Stimulated activated CD4-positive, alpha-beta T cell treated with anti-CD3 and anti-CD28 coated beads, Interleukin-1b, Interleukin-23, amount 100 ng/mL, for 48 hours (primary cell): Measurements from ENCODE around the gene COTL1.
"Not testable (repeated sequence)": the region's sequence is repeated elsewhere in the genome, so short reads cannot be mapped to it uniquely, and the experiment has no call there.

Source experiments
- DNase-seq: peaks from one replicate; pipeline ENCODE4 v3.0.0-alpha.2; 2020

Gene COTL1

DNA sequence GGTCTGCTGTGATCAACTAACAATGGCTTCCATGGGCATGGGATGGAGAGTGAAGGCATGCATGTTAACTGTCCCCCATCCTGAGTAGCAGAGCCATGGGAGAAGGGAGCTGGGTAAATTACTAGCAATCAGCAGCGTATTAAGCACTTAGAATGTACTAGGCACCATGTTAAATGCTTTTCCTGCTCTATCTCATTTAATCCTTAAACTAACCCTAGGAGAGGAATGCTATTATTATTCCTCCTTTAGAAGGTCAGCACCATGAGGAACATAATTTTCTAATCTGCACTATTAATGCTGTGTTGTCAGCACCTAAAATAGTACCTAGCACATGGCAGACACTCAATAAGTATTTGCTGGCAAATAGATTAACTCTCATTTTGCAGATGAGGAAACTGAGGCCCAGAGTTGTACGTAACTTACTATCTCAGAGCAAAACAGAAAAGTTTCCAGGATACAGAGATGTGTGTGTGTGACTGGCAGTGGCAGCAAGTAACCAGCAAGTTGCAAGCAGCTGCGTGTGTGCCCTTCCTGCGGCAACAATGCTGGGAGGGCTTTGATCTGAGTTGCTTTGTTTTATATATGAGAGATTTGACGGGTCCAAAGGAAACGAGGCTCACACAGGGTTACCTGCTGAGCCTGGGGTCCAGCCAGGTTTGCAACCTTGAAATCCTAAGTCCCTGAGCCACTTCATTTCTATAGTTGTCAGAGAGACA lies 23.9 kb upstream of the COTL1 start:
- DNase-seq = no peak

DNA sequence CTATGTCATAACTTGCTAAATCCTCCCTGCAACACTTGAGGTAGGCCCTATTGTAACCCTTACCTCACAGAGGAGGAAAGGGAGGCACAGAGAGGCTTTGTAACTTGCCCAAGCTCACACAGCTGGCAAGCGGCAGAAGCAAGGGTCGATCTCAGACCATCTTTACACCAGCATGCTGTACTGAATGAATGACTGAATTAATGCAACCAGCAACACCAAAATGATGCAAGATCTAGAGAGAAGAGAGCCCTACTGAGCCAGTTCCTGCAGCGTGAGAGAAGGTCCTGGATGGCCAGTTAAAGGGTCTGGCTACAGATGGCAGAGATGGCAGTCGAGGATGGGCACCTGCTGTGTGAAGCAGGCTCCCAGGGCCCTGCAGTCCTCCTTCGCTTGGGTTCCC lies 22.3 kb upstream of the COTL1 start:
- DNase-seq = no peak

DNA sequence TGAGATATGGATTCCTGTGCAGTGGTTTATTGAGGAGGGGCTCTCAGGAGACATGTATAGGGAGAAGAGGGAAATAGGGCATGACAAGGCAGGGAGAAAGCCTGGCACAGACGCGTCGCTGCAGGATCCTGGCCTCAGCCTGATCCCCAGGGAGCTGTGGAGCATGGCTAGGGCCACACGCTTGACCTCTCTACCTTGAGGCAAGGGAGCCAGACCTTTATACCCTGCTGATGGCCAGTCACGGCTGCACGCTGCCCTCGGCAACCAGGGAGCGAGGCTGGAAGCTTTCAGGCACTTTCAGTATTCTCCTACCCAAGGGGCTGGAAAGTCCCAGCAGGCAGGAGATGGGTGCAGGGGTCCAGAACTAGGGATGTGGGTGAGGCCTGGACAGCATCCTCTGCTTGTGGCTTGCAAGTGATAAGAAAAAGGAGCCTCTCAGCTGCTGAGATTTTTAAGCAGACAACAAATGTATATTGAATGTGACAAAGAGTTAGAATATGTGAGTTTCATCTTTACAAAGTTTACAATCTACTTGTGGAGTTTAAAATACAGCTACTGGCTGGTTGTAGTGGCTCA lies 20.4 kb upstream of the COTL1 start:
- DNase-seq = no peak

DNA sequence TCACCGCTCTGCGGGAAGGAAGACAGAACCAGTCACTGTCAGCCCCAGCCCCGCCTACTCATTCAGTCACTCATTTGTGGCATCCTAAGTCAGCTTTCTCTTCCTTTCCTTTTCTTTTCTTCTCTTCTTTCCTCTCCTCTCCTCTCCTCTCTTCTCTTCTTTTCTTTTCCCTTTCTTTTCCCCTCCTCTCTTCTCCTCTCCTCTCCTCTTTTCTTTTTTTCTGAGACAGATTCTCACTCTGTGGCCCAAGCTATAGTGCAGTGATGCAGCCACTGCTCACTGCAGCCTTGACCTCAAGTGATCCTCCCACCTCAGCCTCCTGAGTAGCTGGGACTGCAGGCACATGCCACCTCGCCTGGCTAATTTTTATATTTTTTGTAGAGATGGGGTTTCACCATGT lies 19.8 kb upstream of the COTL1 start:
- no peak for DNase-seq

DNA sequence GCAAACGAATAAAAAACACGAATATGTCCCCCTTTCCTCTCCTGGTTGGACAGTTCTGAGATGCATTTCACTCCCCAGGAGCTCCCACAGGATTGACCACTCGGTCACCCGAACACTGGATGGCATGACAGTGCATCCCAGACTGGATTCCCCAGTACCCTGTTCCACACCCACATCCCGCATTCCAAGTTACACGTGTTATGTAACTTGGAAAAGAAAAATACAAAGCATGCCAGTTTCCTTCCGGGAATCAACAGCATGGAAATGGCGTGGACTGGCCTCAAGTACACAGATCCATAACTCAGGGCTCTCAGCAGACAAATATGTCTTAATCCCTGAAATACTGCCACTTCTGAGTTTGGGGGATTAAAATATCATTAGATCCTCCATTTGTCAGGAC lies 17.8 kb upstream of the COTL1 start:
- no peak for DNase-seq

DNA sequence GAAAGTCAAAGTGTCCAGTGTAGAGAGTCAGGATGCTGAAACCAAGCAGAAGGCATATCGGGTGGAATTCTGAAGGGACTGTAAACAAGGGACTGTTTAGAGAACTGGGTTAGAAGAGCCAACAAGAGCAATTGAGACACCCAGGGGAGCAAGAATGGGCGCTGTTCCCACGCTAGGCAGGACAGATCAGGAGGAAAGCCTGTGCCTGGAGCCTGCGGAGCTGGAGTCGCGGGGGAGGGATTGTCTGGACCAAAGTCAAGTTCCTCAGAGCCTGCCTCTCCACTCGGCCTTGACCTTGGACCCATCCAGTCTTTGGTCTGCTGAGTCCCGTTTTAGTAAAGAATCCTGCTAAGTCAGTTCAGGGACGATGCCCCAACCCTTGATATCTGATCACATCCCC lies 15.7 kb upstream of the COTL1 start:
- DNase-seq = no peak

DNA sequence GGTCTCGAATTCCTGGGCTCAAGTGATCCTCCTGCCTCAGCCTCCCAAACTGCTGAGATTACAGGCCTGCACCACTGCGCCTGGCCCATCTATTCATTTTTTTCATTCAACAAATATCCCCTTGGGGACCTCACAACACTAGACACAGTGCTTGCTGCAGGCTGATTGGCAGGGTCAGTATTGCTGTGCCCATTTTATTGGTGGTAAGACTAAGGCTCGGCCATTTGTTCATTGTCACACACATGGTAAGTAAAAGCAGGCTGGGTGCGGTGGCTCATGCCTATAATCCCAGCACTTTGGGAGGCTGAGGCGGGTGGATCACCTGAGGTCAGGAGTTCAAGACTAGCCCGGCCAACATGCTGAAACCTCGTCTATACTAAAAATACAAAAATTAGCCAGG lies 15.0 kb upstream of the COTL1 start:
- not testable (repeated sequence) for DNase-seq

DNA sequence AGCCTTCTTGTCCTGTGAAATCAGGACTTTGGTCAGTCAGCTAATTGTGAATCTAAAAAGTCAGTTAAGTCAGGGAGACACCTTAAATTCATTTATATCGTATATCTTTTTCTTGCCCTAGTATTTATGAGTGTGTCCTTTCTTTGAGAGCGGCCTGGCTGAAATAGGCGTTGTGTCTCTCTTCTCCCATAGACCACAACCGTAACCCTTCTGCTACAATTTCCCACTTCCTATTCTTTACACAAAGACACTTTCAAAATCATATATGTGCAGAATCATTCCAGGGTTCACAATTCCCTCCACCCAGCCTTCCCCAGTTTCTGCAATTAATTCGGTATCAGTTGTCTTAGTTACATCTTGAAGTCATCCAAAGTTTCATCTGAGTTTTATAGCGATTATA lies 14.0 kb upstream of the COTL1 start:
- DNase-seq = no peak

DNA sequence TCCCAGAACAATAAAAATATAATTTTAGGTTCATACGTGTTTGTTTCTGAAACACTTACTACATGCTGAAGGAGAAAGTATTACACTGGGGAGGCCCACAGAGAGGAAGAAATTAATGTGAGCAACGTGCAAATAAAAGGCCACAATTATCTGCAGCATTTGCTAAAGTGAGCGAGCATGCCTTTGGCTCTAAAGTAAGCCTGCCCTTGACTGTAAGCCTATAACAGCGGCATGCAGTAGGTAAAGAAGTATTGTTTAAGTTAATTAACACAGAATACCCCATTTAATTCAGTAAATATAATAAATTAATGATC lies 13.2 kb upstream of the COTL1 start:
- DNase-seq = no peak

DNA sequence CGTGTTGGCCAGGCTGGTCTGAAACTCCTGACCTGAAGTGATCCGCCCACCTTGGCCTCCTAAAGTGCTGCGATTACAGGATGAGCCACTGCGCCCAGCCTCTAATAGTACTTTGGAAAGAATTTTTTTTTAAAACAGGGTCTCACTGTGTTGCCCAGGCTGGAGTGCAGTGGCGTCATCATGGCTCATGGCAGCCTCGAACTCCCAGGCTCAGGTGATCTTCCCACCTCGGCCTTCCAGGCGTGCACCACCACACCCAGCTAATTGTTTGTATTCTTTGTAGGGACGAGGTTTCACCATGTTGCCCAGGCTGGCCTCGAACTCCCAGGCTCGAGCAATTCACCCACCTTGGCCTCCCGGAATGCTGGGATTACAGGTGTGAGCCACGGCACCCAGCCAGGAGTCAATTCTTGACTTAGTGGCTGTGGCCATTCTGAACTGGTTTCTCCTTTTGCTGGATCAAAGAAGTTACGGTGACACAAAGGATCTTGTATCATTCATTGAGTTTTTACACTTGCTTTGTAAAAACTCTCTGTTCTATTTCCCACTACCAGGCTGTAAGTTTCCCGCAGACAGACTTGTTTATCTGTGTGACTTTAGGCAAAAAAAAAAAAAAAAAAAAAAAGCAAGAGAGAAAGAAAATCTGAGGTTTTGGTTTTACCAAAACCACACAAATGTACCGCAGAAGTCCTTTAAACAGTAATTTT lies 12.7 kb upstream of the COTL1 start:
- DNase-seq = no peak

DNA sequence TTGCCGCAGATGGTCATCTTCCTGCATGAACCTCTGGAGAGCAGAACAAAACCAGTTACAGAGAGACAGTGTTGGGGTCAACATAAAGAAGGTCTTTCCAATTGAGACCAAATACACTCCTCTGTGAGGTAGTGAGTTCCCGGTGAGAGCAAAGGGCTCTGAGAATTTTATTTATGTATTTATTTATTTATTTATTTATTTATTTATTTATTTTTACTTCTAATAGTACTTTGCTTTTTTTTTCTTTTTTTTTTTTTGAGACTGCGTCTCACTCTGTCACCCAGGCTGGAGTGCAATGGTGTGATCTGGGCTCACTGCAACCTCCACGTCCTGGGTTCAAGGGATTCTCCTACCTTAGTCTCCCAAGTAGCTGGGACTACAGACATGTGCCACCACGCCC lies 12.1 kb upstream of the COTL1 start:
- no peak for DNase-seq

DNA sequence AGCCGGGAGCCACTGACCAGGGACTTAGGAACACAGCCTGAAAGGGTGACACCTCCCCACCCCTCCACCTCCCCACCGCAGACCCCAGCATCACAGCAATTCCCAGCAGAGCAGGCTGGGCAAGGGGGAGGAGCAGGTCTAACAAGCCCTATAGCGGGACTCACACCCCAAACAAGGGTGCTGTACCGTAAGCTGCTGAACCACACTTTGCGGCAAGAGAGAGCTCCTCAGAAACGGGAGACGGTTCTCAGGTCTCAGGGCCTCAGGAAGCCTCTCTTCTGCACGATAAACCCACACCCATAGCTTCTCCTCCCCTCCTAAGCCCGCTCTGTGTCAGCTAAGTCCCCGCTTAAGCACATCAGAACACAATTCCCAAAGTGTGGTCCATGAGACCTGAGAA lies 11.7 kb upstream of the COTL1 start:
- DNase-seq = no peak

DNA sequence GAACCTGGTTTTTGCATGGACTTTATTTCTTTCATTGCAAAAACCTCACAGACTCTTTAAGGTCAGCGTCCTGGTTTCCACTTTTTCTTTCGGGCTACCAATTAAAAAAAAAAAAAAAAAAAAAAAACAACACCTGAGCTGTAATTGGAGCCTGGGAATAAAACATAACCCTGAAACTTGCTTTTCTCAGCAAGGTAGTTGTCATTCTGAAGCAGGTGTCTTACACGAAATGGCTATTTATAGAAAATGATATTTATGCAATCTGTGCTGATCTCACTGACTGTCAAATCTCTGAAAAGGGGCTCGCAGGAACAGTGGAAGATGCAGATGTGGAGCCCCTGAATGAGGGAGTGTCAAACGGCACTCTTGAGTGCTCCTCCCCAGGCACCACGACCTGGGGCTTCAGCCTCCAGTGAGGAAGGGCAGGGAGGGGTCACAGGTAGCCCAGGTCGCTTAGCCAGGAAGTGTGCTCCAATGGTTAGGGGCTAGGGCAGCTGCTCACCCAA lies 10.4 kb upstream of the COTL1 start:
- no peak for DNase-seq

DNA sequence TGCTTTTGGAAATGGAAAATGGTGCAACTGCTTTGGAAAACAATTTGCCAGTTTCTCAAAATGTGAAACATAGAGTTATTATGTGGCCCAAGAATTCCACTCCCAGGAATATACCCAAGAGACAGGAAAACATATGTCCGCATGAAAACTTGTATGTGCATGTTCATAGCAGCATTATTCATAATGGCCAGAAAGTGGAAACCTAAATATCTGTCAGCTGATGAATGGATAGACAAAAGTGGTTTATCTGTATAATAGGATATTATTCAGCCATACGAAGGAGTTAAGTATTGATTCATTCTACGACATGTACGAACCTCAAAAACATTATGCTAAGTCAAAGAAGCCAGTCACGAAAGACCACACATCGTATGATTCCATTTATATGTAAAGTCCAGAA lies 7.7 kb upstream of the COTL1 start:
- DNase-seq = no peak

DNA sequence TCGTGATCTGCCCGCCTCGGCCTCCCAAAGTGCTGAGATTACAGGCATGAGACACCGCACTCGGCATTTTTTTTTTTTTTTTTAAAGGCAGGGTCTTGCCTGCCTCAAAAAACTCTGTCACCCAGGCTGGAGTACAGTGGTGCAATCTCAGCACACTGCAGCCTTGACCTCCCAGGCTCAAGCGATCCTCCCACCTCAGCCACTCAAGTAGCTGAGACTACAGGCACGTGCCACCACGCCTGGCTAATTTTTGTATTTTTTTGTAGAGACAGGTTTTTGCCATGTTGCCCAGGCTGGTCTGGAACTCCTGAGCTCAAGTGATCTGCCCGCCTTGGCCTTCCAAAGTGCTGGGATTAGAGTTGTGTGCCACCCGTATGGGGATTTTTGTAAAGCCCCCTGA lies 3.0 kb upstream of the COTL1 start:
- not testable (repeated sequence) for DNase-seq

DNA sequence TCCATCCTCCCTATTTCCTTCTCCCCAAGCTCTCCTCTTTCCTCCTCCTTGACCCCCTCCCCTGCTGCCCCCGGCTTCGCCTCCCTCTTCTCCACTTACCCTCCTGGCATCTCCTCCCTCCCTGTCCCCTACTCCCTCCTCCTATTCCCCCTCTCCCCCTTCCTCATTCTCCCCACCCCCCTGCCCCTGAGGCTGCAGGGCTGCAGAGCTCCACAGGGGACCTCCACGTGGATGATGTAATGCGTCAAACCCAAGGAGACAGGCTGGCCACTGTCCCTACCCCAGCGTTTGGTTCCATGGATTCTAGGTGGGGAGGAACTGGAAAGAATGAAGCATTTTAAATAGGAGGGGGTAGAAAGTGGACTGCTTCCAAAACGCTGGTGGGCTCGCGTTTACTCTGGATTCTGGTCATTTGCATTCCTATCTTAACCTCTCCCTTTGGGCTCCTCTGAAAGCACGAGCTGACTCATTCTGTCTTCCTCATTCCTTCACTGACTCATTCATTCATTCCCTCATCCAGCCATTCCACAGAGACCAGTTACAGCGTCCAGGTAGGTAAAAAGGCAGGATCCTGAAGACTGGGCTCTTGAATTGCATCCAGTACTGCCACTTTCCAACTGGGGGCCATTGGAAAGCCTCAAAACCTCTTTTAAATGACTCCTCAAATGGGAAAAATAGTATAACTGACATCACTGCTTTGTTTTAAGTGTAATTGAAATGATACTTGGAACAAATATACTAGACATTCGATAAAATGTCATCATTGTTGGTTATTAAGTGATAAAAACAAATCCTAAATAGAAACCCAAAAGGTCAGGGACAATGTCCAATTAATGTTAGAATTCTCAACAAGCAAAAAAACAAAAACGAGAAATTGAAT lies 943 bp upstream of the COTL1 start:
- DNase-seq = no peak

DNA sequence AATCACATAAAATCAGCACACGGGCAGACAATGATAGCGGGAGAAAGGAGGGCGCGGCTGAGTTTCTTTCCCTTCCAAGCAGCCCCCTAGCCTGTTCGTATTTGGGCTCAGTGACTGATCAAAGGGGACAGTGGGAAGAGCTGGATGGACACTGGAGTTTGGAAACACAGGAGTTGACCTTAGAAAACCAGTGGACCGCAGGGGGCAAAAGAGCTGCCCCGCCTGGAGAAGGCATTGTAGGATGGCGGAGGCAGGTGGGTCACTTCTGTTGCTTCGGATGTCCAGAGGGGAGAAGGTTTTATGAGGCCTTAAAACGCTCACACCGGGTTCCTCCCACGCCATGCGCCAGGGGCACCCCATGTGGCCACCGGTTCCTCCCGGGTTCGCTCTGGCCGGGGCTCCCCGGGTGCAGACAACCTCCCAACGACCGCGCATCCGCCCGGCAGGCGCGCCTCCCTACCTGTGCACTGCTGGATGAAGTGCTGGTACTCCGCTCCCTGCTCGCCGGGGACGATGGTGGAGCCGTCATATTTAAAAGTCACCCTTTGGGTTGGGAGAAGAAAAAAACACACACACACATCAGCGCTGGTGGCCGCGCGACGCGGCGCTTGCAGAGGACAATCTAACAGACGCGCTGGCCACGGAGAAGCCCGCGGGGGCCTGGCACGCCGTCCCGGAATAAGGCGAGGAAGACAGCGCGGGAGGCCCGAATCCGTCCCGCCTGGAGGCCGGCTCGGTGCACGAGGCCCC lies 662 bp downstream of the COTL1 start:
- peak; percentile 55 for DNase-seq

DNA sequence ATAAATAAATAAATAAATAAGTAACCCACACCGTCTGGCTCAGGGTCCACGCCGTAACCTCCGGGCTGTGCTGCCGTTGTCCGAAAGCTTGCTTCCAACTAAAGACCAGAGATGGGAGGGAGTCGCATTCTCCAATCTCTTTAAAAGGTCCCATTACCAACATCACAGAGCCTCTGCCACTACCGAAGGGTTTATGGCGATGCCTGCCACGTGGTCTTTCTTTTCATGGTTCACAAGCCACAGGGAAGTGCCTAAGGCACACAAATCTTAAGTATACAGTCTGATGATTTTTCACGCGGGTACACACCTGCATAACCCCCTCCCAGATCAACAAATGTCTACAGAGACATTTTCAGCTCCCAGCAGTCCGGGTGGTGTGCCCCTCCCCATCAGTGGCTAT lies 1.4 kb downstream of the COTL1 start:
- no peak for DNase-seq

DNA sequence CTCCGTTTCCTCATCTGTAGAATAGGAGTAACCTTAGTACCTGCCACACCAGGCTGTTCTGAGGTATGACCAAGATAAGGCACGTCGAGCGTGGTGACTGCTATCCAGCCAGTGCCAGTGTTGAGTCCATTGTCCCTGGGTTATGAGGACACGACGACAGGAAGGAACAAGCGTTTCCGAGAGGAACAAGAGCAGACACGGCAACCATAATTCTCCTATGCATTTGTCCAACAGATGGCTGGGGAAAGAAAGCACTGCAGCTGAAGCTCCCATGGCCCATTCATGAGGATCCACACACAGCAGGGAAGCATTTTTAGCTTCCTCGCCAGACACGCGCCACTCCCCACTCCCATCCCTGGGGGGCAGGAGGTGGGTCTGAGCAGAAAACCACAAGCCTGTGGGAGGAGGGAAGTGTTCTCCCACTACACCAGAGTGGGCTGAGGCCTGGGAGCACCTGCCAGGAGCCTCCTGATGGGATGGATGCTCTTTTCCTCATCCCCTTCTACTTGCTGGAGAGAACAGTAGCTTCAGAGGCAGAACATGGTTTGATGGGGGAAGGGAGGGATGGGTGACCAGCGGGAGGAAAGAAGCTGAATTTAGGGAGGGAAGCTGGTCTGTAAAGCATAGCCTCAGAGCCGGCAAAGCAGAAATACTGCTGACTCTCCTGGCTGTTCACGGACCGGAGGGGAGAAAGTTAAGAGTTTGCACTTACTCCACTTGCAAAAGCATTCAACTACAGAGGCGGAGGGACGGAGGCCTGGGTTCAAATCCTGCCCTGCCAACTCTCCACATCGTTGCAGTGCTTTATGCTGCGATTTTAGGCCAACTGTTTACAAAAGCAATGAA lies 2.7 kb downstream of the COTL1 start:
- no peak for DNase-seq

DNA sequence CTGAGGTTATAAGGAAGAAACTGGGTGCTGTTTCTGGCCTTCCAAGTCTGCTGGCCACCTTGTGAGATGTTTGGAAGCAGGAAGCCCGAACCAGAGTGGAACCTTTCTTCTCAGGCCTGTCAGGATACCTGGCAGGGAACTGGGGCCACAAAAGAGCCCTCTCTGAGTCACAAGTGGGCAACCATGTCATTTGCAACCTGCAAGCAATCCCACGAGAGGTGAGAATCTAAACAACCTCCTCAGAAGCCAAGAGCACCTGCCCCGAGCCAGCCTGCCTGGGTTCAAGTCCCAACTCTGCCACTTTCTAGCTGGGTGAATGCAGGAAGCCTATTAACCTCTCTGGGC lies 3.3 kb downstream of the COTL1 start:
- DNase-seq = no peak

DNA sequence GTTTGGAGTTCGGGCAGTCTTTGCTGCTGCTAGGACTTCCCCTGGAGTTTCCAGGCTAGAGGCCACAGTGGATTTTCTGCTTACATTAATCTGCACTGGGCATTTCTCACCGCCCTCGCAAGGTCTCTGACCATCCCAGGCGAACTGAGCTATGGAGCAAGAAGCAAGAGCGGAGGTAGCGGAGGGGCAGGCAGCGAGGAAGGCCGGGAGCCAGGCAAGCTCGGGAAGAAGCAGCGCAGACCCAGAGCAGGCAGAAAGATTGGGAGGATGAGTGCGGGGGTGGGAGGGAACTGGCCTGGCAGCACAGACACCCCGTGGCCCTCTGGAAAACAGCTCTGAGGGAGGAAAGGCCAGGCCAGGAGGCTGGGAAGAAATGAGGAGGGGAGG lies 3.8 kb downstream of the COTL1 start:
- no peak for DNase-seq
